Vagina (tissue), 2 donors: ENCODE results near the gene GAL3ST3. TPM values are rescaled to one million over a fixed set of nuclear protein-coding genes. Genes with fewer than 3 reads are reported as not detected.

ENCODE experiments used
- DNase-seq, 2 donors: peaks; one replicate each; pipeline ENCODE4 v3.0.0-alpha.2; 2017; ENCODE audit errors: extremely low spot score in 2 of 2
- H3K27ac ChIP-seq: fragments of 200-600 bp; sonication (generic); one replicate; pipeline ENCODE4 v1.5.1; 2019
- H3K27me3 ChIP-seq: fragments of 200-600 bp; sonication (generic); one replicate; pipeline ENCODE4 v1.5.1; 2019
- H3K36me3 ChIP-seq, 2 donors: fragments of 200-600 bp; sonication (generic); one replicate each; pipeline ENCODE4 v1.5.1; 2017 to 2019
- H3K4me1 ChIP-seq: fragments of 200-600 bp; sonication (generic); one replicate; pipeline ENCODE4 v1.5.1; 2019
- H3K4me3 ChIP-seq, 2 donors: fragments of 200-600 bp; sonication (generic); 1 replicate in 1 of 2; 2 replicates in 1 of 2; pipeline ENCODE4 v1.5.1; 2016 to 2019
- H3K9me3 ChIP-seq: fragments of 200-600 bp; sonication (generic); one replicate; pipeline ENCODE4 v1.5.1; 2019
- CTCF ChIP-seq, 3 experiments: fragments of 450-650 bp in 2 of 3; fragments of 200-600 bp in 1 of 3; sonication (generic) in 1 of 3; IDR thresholded peaks; one replicate each; pipeline ENCODE4 v1.5.1; 2017 to 2019; ENCODE audit warnings: antibody characterized with exemption in 3 of 3, mild to moderate bottlenecking in 2 of 3, moderate library complexity in 2 of 3
- POLR2A ChIP-seq, 2 donors: fragments of 450-650 bp; IDR thresholded peaks; one replicate each; pipeline ENCODE4 v1.6.1; 2017; ENCODE audit warnings: antibody characterized with exemption in 2 of 2, mild to moderate bottlenecking in 2 of 2, moderate library complexity in 2 of 2
- POLR2AphosphoS5 ChIP-seq, 2 donors: sonication (generic); formaldehyde crosslinking; IDR thresholded peaks; one replicate each; pipeline ENCODE4 v1.9.0; 2017; ENCODE audit warnings: antibody characterized with exemption in 2 of 2, mild to moderate bottlenecking in 2 of 2, low read depth in 1 of 2; ENCODE audit not compliant: insufficient read depth in 1 of 2
- intact Hi-C: fragments of 100-400 bp; cut with DNase I; formaldehyde crosslinking; loops from one replicate; pipeline ENCODE4 v1.15.1; 2023
- total RNA-seq: library from RNA; depleted of rRNA; stranded (reverse); fragments of >200 nt; gene quantifications from one replicate; pipeline ENCODE4 v1.2.3, GENCODE V29; 2016

GAL3ST3 gene
- total RNA-seq, 1 donor from 2014 or later: not detected

- no peaks in the 10 kb centered on the region for H3K36me3 ChIP-seq
- no peak overlapping the region for H3K4me3 ChIP-seq
- DNase-seq: no peak
- no peaks in the 10 kb centered on the region for H3K27me3 ChIP-seq
- peaks cover 4% of the 10 kb centered on the region for H3K4me1 ChIP-seq
- intact Hi-C loops: no loop called here
- no peaks in the 10 kb centered on the region for H3K9me3 ChIP-seq
- no peak overlapping the region for H3K27ac ChIP-seq
- TF ChIP-seq POLR2A (IDR thresholded peaks at IDR 0.05) (no peak), CTCF (IDR thresholded peaks at IDR 0.05) (no peak), POLR2AphosphoS5 (IDR thresholded peaks at IDR 0.05; ENCODE audit: insufficient read depth in 1 of 2, low read depth in 1 of 2) (no peak)
Observed at GRCh38 chr11:66042227-66042995, 6.5 kb downstream of the GAL3ST3 start.

DNA sequence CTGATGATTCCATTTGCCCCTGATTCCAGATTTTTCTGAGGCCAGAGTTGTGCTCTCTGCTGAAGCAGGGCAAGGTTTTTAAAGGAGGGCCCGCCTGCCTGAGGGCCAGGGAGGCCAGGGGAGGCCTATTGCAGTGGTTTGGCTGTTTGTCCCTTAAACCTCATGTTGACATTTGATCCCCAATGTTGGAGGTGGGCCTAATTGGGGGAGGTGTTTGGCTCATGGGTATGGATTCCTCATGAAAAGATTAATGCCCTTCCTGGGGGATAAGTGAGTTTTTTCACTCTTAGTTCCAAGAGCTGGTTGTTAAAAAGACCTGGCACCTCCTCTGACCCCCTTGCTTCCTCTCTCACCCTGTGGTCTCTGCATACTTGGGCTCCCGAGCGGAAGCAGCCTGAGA, 9.2 kb downstream of the GAL3ST3 start:
- intact Hi-C loops: no loop called here
- no peak overlapping the region for H3K27ac ChIP-seq
- no peaks in the 10 kb centered on the region for H3K4me1 ChIP-seq
- H3K36me3 ChIP-seq: no peaks in the 10 kb centered on the region
- no peaks in the 10 kb centered on the region for H3K9me3 ChIP-seq
- no peak for DNase-seq
- no peak for TF ChIP-seq POLR2AphosphoS5 (IDR thresholded peaks at IDR 0.05; ENCODE audit: insufficient read depth in 1 of 2, low read depth in 1 of 2)
- no peak for TF ChIP-seq CTCF (IDR thresholded peaks at IDR 0.05)
- TF ChIP-seq POLR2A (IDR thresholded peaks at IDR 0.05): no peak
- no peaks in the 10 kb centered on the region for H3K27me3 ChIP-seq
- H3K4me3 ChIP-seq: no peak overlapping the region

DNA sequence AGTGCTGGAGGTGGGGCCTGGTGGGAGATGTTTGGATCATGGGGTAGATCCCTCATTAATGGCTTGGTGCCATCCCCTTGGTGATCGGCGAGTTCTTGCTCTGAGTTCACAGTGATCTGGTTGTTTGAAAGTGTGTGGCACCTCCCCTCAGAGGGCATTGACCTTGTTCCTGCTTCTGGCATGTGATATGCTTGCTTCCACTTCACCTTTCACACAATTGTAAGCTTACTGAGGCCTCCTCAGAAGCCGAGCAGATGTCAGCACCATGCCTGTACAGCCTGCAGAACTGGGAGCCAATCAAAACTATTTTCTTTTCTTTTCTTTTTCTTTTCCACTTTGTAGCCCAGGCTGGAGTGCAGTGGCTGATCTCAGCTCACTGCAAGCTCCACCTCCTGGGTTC, 11.6 kb downstream of the GAL3ST3 start:
- no peaks in the 10 kb centered on the region for H3K36me3 ChIP-seq
- no peak overlapping the region for H3K27ac ChIP-seq
- intact Hi-C loops: no loop called here
- no peak for DNase-seq
- H3K4me1 ChIP-seq: no peaks in the 10 kb centered on the region
- no peak for TF ChIP-seq POLR2AphosphoS5 (IDR thresholded peaks at IDR 0.05; ENCODE audit: insufficient read depth in 1 of 2, low read depth in 1 of 2)
- TF ChIP-seq CTCF (IDR thresholded peaks at IDR 0.05): no peak
- TF ChIP-seq POLR2A (IDR thresholded peaks at IDR 0.05): no peak
- no peaks in the 10 kb centered on the region for H3K27me3 ChIP-seq
- no peak overlapping the region for H3K4me3 ChIP-seq
- no peaks in the 10 kb centered on the region for H3K9me3 ChIP-seq

- TF ChIP-seq POLR2AphosphoS5 (IDR thresholded peaks at IDR 0.05; ENCODE audit: insufficient read depth in 1 of 2, low read depth in 1 of 2) (no peak), CTCF (IDR thresholded peaks at IDR 0.05) (no peak), POLR2A (IDR thresholded peaks at IDR 0.05) (no peak)
- no peaks in the 10 kb centered on the region for H3K27me3 ChIP-seq
- intact Hi-C loops: no loop called here
- H3K27ac ChIP-seq: no peak overlapping the region
- H3K4me1 ChIP-seq: no peaks in the 10 kb centered on the region
- H3K4me3 ChIP-seq: no peak overlapping the region
- no peak for DNase-seq
- H3K9me3 ChIP-seq: no peaks in the 10 kb centered on the region
- no peaks in the 10 kb centered on the region for H3K36me3 ChIP-seq
Observed at GRCh38 chr11:66036334-66036710, 12.6 kb downstream of the GAL3ST3 start.

DNA sequence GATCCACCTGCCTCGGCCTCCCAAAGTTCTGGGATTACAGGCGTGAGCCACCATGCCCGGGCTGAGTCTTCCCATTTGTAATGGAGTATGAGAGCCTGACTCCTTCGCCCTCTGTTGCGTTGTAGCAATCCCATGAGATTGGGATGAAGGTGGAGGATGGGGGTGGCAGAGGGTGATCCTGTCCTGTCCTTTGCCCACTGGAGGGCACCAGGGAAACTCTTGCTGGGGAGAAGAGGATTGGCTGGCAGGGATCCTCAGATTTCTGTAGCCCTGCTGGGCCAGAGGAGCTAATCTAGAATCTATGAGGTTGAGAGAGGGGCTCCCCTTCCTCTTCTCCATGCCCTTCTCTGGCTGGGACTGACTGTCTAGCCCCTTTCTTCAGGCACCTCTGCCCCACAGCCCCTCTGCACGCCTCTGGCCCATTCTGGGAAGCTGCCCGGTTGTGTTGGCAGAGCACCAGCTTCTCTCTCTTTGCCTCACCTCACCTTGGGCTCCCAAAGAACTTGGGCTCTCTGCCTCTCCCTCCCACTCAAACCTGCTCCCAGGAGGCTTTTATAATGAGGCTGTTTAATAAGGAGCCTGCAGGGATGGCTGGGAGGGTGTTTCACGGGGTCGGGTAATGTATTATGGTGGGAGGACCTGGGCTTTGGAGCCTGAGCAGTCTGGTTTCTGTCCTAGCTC, 13.2 kb downstream of the GAL3ST3 start:
- Histone ChIP-seq H3K4me1 (no peaks in the 10 kb centered on the region), H3K27me3 (no peaks in the 10 kb centered on the region), H3K36me3 (no peaks in the 10 kb centered on the region), H3K9me3 (no peaks in the 10 kb centered on the region), H3K27ac (no peak overlapping the region), H3K4me3 (no peak overlapping the region)
- no peak for DNase-seq
- TF ChIP-seq POLR2AphosphoS5 (IDR thresholded peaks at IDR 0.05; ENCODE audit: insufficient read depth in 1 of 2, low read depth in 1 of 2) (no peak), CTCF (IDR thresholded peaks at IDR 0.05) (no peak), POLR2A (IDR thresholded peaks at IDR 0.05) (no peak)
- intact Hi-C loops: no loop called here
